GM18909 (cell line): Measurements from ENCODE around the gene ZSCAN9.
A peak's percentile ranks its signal among the peaks of the same experiment; 100 is the strongest.

Experiments used
- ATAC-seq: cut with Tn5 transposase; IDR thresholded peaks from one replicate; pipeline ENCODE4 v1.9.1; 2021; ENCODE audit warnings: mild to moderate bottlenecking; ENCODE audit not compliant: unreplicated experiment, poor library complexity

Gene ZSCAN9

DNA sequence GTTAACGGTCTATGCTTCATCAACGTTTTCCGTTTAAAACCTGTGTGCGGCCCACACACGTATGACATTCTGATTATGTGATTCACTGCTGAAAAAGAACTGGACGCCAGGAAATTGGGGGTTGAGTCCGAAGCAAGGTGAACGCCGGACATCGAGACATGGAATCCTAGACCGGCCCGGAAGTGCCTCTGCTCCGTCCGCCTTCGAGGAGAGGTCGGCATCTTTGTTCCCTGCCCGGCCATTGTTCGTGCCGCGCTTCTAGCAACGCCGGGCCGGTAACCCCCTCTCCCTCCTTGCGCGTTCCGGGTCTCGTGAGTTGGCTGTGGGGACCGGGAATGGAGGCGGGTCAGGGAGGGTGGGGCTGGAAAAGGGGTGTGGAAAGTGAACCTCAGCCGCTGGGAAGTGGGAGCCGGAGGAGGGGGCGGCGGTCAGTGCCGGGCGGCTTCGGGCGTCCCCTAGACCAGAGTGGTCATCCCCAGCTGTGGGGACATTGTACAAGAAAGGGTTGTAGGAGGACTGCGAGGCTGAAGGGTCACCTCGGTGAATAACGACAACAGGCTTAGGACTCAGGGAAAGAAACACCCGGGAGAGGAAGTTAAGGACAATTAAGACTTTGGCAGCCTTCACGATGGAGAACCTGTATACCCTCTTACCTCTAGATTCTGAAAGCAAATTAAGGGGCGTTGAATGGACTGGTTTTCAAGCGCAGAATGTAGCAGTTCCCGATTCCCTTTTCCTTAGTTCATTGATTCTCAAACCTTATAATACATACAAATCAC lies at the start of gene ZSCAN9:
TSS of gene ZSCAN9 (plus strand) at position 220 of the 779 bp plus-strand sequence. CDS start 1,810 bp downstream, outside the sequence.
- ATAC-seq, result peak; percentile 88

DNA sequence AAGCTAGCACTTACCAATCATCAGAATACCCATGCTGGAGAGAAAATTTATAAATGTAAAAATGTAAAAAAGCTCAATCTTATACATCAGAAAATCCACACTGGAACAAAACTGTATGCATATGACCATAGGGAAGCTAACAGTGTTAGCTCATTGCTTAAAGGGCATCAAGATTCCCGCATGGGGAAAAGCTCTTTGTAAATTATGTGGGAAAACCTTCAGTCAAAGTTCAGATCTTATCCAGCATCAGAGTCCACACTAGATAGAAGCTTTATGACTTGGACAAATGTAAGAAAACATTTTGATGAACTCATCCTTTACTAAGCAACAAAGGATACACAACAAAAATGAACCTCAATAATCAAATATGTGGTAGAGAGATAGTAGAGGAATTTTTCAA lies 48.7 kb upstream of the ZSCAN9 start:
- no peak for ATAC-seq

- ATAC-seq, result no peak
Measured at GRCh38 chr6:28182255-28182654, 42.8 kb upstream of the ZSCAN9 start.

- ATAC-seq, result no peak
Measured at GRCh38 chr6:28188111-28188979, 36.7 kb upstream of the ZSCAN9 start.

GRCh38 chr6:28200020-28200419 lies 25.1 kb upstream of the ZSCAN9 start:
- no peak for ATAC-seq

DNA sequence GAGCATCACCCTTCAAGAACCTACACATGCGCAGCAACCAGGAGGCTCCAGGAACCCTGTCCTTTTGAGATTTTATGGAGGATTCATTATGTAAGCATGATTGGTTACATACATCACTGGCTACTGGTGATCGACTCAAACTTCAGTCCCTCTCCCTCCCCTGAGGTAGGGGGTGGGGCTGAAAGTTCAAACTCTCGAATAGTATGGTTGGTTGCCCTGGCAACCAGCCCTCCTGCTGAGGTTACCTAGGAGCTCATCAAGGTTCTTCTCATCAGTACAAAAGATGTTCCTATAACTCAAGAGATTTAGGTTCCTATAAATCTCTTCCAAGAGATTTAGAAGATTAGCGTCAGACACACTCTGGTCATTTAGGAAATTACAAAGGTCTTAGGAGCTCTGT lies 21.9 kb upstream of the ZSCAN9 start:
- no peak for ATAC-seq

DNA sequence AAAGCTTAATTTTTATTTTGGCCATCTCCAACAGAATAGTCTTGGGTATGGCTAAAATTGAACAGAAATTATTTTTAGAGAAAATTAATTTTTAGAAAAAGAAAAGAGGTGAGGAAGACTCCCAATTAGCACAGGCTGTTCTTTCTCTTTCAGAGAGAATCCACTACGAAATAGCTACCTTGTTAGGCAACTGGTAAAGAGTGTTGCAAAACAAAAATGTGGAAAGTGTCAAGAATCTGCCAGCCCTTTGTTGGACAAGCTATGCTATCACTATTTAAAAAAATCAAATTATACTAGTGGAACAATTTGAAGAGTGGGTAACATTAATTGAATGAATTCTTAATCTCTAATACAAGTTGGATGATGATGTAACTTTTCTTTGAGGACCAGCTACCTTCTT lies 19.2 kb upstream of the ZSCAN9 start:
- no peak for ATAC-seq

DNA sequence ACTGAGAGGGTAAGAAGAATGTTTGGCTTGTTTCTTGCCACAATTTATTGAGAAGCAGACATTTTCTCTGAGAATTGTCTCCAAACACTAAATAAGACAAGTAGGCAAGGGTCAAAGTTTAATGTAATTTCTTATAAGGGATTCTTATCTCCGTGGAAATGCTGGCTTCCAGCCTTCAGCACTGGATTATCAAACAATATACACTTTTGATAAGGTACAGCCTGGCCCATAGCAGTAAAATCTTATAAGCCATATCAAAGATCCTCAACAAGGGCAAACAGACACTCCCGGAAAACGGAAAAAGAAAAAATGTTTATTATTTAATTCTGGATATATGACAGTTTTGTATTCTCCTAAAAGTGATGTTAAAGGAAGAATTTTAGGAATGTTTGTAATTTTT lies 18.5 kb upstream of the ZSCAN9 start:
- no peak for ATAC-seq

- ATAC-seq, result no peak
Measured at GRCh38 chr6:28206928-28207509, 18.1 kb upstream of the ZSCAN9 start.

GRCh38 chr6:28207510-28208110 lies 17.5 kb upstream of the ZSCAN9 start:
- ATAC-seq, result no peak

DNA sequence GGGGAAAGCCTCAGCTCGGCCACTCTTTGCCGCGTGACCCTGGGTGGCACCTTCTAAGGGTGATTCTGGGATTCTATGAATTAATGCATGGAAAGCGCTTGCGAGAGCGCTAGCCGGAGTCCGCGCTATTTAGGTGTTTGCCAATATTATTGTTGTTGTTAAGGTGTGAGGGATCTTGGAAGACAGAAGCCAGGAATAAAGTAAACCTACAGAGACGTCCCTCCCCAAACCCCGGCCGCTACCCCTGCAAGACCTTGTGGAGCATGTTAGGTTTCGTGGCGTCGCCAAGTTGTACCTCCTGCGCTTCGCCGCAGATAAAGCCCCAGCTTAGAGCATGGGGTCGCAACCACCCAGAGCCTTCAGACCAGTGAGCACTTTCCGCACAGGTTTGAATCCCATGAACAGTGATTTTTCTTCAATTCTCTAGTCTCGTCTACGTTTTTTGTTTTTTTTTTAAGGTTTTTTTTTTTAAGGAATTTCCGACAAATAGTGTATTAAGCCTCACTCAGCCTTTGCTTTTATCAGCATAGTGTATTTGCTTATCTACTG lies 16.9 kb upstream of the ZSCAN9 start:
- ATAC-seq, result no peak

DNA sequence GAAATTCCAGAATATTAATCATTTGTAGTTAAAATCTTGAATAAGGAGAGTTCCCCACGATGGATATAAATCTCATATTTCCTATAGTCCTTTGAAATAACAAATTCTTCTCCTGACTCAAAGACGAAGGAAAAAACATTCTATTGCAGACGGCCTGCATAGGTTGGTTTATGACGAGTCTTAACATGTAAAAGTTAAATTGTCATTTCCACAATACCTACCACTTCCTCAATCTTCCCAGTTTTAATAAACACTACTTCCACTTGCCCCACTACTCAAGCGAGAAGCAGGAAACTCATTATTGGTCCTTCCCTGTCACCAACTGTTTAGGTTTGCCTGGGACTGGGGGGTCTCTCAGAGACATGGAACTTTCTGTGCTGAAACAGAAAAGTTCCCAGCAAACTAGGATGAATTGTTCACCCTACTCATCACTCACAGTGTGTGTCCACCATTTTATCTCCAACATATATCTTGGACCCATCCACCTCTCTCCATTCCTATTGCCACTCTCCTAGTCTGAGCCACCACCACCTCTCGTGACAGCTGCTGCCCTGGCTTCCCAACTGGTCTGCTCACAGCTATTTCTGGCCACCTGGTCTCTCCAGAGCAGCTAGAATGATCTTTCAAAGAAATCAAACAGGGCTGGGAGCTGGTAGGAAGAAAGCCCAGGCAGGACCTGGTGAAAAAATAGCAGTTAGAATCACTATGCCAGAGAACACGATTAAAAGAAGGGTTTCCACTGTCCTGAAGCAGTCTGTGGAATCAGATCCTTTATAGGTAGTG lies 15.1 kb upstream of the ZSCAN9 start:
- ATAC-seq, result no peak

- ATAC-seq, result no peak
Measured at GRCh38 chr6:28211840-28212509, 13.1 kb upstream of the ZSCAN9 start.

DNA sequence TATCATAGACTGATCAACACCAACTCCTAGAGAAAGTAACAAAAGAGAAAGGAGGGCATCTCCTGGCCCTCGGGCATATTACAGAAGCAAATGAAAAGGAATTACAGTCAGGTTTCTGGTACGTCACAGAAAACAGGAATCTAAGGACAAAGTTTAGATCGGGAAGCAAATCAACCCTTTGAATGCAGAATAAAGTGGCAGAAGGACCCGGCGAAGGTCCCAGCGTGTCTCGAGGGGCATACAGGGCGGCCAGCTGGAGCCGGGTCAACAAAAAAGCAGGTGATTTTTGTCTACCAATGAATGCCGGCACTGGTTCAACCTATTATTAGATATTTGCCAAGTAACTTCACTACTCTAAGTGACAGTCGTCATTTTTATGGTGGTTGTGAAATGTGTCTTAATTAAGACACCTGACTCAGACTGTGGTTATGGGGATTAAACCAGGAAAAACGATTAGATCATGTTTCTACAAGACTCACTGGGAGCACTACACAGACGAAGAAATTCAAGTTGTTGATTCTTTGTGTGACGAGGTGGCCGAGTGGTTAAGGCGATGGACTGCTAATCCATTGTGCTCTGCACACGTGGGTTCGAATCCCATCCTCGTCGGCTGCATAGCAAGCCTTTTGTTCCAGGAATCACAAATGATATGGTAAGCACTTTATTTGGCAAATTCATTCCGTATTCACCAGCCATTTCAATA lies 12.4 kb upstream of the ZSCAN9 start:
- ATAC-seq, result peak; percentile 59

DNA sequence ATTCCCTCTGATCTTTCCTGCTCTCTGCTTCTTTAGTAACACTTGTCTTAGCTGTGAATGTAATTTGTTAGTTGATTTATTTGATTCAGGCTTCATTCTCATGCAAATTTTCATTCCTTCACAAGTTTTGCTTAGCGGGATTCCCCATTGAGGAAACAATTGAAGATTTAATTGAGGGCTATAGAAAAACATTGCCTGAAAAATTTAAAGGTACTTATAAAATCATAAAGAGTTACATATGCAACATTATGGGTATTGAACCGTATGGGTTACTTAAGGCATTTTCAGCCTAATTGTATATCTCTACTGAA lies 11.9 kb upstream of the ZSCAN9 start:
- no peak for ATAC-seq

DNA sequence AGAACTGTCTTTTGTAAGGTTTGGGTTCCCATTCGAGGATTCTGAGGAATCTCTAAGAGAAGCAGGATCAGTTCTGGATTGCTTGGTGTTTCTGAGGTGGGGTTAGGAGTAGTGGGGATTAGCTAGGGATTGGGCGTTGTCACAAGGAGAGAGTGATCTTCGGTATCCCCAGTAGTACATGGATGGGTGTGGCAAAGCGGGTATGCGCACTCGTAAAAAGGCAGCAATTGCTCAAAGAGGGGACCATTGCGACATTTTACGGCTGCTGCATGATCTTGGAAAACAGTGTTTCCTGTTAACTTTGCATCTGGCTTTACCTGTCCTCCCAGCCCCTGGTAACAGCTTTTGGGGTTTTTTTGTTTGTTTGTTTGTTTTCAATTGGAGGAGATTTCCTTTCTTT lies 9.7 kb upstream of the ZSCAN9 start:
- ATAC-seq, result no peak

DNA sequence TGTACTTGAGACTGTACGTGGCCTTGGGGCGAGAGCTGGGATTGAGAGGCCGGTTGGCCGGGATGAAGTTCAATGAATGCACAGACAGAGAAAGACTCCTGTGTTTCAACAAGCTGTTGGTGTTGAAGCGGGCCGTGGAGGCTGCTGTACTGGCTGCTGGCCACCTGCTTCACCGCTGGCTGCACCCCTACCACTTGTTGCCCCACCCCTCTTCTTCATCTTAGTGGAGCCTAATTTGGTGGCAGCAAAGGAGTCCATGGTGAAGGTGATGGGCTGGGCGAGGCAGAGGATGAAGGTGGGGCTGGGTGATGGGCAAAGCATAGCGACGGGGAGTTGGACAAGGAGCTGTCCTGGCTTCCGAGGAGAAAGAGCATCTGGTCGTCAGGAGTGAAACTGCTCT lies 7.2 kb upstream of the ZSCAN9 start:
- ATAC-seq, result no peak

DNA sequence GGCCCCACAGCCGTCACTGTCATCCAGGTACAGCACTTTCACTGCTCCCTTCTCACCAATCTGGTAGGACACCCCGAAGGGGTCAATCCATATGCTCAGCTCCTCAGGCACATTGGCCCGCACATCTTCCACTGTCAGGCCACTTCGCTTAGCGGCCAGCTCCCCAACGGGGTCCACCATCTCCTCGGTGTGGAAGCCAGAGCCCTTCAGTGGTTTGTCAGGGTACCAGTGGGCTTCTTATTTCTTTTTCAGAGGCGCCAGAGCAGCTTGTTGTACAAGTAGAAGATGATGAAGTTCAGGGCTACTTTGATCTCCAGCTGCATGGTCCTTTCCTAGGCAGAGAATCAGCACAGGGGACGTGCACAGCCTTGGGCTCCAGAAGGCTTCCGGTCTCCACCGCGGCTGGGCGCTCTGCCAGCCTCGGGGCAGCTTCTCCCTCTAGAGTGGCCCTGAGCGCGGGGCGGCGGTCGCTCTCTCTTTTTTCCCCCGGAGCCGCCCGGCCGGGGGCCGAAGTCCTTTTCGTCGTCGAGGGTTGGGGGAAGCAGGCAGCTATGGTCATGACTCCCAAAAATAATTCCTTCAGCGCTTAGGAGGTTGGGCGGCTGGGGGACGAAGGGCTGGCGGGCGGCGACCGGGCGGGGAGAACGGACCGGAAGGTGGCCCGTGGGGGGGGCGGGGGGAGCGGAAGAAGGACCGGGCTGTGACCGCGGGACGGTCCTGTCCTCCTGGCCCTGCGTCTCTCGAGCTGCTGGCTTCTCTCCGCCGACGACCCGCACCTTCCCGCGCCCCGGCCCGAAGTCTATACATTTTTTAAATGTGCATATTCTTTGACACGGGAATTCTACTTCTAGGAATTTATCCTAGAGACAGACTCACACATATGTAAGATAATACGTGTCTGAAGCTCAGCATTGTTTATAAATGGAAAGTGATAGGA lies 6.5 kb upstream of the ZSCAN9 start:
- ATAC-seq, result peak; percentile 66
